Bone marrow (tissue), 2 donors: ENCODE results near the gene EPB41L4A.
"Not testable (repeated sequence)": the region's sequence is repeated elsewhere in the genome, so short reads cannot be mapped to it uniquely, and the experiment has no call there.

ENCODE experiments used
- DNase-seq, 2 donors: peaks; one replicate each; lab custom pipeline; 2025; lab: John Stamatoyannopoulos, UW

The EPB41L4A gene

DNA sequence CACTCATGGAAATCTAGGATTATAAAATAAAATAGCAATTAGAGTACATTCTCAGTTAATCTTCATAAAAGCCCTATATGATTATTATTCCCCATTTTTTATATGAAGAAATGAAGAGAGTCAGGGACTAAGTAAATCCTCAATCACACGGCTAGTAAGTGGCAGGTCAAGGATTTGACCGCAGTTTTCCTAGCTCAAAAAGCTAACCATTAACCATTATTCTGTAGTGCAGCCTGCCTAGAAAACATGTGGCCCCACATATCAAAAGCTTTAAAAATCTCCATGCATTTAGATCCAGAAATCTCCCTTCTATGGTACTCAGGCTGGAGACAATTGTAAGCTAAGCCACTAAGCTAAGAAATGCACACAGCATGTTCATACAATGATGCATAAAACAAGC, 21.4 kb downstream of the EPB41L4A start:
- no peak for DNase-seq

DNA sequence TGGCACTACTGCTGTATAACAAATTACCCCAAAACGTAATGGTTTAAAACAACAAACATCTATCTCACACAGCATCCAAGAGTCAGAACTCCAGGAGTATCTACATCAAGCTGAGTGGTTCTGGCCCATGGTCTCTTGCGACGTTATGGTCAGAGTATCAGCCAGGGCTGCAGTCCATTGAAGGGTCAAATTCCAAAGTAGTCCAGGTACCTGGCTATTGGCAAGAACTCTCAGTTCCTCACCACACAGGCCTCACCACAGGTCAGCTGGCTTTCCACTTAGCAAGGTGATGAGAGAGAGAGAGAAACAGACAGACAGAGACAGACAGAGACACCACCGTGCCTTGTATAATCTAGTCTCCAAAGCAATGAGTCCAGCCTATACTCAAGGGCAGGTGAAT, 22.6 kb downstream of the EPB41L4A start:
- DNase-seq: no peak

DNA sequence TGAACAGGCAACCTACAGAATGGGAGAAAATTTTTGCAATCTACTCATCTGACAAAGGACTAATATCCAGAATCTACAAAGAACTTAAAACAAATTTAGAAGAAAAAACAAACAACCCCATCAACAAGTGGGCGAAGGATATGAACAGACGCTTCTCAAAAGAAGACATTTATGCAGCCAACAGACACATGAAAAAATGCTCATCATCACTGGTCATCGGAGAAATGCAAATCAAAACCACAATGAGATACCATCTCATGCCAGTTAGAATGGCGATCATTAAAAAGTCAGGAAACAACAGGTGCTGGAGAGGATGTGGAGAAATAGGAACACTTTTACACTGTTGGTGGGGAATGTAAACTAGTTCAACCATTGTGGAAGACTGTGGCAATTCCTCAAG, 23.8 kb downstream of the EPB41L4A start:
- not testable (repeated sequence) for DNase-seq

DNA sequence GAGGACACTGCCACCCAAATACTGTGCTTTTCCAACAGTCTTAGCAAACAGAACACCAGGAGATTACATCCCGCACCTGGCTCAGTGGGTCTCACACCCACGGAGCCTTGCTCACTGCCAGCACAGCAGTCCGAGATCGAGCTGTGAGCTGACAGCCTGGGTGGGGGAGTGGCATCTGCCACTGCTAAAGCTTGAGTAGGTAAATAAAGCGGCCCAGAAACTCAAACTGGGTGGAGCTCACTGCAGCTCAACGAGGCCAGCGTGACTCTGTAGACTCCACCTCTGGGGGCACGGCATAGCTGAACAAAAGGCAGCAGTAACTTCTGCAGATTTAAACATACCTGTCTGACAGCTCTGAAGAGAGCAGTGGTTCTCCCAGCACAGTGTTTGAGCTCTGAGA, 28.8 kb downstream of the EPB41L4A start:
- DNase-seq: no peak

DNA sequence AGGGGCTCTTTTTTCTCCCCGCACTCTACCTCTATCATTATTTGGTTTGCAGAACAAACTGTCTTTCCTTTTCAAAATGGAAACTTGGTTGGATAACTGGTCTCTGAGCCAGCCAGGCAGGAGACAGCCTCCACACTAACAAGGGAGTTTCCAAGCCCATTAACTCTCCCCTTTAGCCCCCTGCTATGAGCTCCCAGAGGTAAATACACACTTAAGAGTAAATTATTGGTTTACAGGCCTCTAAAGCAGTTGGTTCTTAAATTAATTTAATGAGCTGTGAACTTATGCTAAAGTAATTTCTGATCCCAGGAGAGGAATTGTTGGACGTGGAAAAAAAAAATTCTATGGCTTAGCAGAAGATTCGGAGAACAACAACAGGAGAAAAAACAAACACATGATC, 30.3 kb downstream of the EPB41L4A start:
- no peak for DNase-seq

DNA sequence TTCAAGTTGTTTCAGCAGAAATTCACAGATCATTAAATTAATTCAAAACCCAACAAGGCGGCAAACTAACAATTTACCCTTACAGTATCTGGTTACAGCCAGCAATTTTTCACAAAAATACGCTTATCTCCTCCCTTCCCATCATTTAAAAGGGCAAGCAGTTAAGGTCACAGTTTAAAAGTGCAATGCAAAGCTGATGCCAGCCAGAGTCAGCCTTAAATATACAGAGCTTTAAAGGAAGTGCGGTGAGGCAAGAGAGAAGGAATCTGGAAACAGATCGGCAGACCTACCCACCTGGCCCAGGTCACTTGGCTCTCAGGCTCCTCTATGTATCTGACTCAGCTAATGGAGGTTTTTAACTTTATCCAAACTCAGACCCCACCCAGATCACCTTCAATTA, 31.0 kb downstream of the EPB41L4A start:
- no peak for DNase-seq

DNA sequence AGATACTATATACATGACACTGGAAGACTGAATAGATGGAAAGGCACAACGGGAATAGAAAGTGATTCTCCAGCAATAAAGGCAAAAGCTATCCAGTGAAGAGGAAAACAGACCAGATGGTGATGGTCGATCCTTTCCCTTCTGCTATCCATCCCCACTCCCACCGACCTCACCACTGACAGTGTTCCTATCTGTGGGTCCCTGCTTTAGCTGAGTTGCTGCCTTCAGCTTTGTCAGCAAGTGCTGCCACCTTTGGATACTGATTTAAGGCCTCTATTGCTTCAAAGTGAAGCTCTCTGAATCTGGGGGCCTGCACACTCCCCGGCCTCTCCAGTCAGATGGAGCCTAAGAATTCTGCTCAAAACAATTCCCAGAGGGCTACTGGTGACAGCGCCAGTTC, 32.3 kb downstream of the EPB41L4A start:
- DNase-seq: no peak

DNA sequence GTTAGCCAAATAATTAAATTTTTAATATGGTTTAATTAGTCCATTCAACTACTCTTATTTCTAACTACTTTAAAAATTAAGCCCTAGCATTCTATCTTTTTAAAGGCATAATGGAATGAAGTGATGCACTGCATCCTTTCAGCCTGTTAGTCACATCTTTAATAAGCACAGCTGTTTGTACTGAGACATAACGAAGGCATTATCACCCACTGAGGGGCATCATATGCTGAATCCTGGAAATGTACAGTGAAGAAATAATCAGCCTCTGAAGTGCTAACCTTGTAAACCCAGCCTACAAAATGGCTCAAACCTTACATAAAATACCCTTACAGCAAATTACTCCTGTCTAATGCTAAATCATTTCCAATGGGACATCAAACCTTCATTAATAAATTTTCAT, 33.1 kb downstream of the EPB41L4A start:
- no peak for DNase-seq

DNA sequence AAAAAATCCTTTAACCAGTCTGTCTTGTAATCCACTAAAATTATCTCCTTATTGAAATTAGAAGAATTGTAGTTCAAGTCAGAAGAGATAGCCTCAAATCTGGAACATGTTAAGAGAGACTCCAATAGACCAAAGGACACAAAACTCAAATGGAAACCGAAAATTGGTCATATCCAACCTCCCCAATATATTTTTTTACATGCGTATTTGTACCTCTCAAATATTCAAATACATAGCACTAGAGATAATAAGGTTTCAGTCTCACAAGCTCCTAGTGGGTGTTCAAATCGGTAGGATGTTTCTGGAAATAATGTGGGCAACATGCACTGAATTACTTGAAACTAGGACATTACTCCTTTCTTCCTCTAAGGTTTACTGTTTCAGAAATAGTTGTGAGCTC, 33.5 kb downstream of the EPB41L4A start:
- DNase-seq: no peak

DNA sequence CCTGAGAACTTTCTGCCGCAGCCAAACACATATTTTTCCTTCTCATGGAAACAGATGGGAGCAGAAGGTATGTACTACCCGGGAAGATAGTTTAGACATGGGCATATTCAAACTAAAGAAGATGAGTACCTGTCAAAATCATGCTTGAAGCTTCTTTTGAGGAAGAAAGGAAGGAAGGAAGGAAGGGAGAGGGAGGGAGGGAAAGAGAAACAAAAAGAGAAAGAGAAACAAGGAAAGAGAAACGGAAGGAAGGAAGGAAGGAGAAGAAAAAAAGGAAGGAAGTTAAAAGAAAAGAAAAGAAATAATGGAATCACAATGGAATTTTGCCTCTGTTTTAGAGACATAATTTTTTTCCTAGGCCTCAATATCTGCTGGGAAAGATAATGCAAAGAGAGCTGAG, 34.6 kb downstream of the EPB41L4A start:
- DNase-seq: no peak

DNA sequence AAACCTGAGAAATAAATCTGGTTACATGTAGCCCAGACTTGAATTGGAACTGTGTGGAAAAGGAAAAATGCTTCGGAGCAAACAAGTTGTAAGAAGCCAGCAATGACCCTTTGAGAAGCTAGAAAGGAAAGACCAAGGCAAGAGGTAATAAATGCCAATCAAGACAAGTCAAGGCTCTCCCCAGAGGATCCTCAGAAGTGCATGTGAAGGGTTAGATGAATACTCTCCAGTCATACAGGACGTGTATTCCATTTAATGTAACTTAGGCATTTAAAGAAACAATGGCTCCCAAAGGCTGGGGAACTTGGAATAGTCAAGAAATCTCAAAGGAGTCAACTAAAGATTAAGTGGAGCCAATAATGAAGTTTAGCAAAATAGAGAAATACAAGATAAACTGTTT, 36.2 kb downstream of the EPB41L4A start:
- no peak for DNase-seq

DNA sequence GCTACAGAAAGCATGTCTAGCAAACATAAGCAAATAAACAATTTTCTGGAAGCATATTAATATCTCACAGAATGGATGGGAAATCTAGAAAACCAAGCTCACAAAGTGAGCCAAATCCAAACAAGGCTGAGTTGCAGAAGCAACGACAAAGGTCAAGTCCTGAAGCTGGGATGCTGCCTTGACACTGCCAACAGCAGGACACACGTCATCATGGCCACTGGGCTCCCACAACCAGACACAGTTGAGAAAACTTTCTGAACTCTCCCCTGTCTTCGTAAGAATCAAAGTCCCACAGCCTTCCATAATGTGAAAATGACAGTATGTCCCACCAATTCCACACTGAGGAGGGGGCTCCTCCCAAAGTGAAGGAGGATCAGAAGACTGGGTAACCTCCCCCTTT, 37.6 kb downstream of the EPB41L4A start:
- no peak for DNase-seq

DNA sequence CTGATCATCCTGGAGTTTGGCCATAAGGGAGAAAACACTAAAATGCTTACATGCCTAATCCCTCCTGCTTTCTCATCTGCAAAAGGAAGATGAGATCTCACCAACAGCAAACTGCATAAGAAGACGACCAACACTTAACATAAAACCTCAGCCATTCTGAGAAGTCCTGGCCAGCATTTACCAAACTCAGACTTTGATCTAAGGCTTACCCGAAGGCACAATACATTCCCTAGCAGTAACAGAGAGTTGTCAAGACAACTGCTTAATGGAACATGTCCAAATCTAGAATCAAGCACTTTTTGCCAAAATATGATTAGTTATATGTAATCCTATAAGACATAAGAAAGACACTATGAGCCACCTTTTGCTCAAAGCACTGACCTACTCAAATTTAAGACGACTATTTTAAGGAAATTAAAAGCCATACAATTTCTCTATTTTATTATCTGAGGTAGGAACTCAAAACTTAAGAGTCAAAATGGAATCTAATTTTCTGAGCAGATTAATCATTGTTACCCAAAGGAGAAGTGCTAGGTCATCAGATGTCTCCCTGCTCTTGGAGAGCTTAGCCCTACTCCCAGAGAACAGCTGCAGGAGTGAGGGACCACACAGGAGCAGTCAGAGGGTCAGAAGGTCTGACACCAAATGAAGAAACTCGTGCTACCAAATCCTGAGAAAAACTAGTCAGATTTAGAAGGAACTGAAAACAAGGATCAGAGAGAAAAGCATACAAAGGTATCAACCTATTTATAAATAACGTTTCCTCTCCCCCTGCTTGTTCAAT, 39.3 kb downstream of the EPB41L4A start:
- no peak for DNase-seq

DNA sequence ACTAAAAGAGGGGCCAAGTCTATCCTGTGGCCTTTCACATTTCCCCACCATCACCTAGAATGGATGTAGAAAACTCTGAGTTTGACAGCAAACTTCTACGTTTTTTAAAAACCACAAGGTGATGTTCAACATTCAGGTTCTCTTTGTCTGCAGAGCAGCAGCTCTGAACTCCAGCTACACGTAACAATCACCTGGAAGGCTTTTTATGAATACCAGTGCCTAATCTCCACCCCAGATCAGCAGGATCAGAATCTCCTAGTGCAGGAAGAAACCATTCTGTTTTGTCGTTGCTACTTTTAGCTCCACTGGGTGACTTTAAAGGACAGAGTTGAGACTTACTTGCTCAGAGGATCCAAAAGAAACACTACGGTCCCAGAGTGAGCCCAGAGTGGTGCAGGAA, 44.3 kb downstream of the EPB41L4A start:
- DNase-seq: no peak

DNA sequence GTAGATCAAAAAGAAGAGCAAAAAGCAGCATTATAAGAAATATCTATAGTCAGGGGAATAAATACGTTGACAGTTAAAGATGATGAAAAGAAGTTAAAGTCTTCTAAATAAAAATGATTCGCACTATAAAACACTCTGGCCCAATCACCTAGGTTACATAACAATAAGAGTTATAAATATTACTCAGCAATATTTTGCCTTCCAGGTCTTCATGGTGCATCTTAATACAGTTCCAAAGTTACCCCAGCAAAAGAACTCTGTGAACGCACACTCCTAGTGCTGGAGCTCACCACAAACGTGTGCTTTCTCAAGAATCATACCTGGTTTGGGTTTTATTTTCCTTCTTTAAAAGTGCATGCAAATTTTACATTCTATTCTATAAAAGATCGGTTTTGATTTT, 44.7 kb downstream of the EPB41L4A start:
- DNase-seq: no peak

DNA sequence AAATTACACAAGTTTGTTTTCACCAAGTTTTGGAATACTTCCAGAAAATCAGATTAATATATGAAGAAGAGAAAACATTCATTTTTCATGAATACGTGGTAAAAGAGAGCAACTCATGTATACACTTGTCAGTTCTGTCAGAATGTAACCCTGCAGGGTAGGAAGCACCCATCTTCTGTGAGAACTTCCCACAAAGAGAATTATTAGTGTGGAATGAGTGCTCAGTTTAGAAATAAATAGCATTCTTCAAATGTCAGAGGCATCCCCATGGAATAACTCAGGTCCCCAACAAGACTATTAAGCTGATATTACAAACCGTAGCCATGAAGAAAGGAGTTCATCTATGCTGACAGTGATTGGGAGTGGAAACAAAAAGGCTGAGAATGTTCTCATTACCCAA, 45.2 kb downstream of the EPB41L4A start:
- no peak for DNase-seq

DNA sequence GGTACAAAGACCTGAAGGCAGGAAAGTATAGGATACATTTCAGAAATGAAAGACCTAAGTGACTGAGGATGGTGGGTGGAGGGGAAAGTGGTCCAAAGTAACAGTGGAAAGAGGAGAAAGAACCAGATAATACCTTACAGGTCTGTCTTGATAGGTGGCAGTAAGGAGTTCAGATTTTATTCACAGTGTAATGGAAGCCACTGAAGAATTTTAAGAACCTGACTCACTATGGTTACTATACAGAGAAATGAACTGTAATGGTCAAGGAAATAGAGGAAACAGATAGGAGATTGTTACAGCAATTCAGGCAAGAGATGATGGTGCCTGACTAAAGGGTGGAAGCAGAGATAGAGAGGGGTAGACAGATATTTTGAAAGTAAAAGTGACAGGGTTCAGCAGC, 46.5 kb downstream of the EPB41L4A start:
- no peak for DNase-seq

DNA sequence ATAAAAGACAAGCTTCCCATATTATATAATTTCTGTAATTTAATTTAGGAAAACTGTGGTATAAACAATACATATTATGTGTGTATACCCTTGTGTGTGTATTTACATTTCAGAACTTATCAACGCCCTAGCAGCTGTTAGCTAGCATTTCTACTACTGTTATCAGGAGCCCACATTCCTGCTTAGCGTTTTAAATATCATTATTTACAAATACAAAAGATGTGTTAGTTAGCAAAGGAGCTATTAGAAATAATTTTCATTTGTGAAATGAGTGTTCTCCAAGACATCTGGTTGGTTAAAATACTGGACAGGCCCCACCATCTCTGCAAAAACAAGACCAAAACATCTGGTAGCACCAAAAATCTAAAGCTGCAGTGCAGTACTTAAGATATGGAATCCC, 48.0 kb downstream of the EPB41L4A start:
- no peak for DNase-seq

DNA sequence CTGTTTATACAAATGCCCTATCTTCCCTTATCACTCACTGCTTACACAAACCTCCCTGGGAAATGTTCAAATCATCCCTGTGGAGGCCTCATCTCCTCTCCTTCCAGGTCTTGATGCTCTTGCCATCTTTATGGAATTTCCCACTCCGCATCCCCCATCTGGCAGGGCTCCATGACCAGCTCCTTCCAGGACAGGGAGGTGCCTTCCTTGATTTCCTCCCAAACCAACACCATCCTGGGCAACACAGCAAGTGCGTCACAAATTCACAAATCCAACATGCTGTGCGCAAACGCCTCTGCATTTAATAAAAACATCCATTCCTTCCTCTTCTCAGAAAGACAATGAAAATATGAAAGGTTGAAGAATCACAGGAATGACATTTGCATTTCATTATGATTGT, 51.7 kb downstream of the EPB41L4A start:
- DNase-seq: no peak

DNA sequence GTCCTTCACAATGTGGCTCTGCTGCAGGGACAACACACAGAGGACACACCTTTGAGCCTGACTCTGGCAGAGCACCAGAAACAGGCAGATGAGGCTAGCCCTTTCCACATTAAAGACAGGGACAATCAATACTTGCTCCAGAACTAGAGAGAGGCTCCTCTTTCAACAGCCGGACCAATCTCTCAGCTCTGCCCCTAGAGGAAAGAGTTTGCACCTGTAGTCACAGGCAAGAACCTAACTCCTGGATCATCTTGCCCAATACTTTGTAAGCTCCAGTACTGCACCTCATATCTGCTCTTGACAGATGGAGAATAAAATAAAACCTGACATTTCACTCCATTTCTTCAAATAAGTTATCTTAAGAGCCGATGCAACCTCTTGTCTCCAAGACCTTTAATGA, 52.1 kb downstream of the EPB41L4A start:
- no peak for DNase-seq

DNA sequence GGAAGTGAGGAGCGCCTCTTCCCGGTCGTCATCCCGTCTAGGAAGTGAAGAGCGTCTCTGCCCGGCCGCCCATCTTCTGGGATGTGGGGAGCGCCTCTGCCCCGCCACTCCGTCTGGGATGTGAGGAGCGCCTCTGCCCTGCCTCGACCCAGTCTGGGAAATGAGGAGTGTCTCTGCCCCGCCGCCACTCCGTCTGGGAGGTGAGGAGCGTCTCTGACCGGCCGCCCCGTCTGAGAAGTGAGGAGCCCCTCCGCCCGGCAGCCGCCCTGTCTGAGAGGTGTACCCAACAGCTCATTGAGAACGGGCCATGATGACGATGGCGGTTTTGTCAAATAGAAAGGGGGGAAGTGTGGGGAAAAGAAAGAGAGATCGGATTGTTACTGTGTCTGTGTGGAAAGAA, 58.3 kb downstream of the EPB41L4A start:
- not testable (repeated sequence) for DNase-seq

DNA sequence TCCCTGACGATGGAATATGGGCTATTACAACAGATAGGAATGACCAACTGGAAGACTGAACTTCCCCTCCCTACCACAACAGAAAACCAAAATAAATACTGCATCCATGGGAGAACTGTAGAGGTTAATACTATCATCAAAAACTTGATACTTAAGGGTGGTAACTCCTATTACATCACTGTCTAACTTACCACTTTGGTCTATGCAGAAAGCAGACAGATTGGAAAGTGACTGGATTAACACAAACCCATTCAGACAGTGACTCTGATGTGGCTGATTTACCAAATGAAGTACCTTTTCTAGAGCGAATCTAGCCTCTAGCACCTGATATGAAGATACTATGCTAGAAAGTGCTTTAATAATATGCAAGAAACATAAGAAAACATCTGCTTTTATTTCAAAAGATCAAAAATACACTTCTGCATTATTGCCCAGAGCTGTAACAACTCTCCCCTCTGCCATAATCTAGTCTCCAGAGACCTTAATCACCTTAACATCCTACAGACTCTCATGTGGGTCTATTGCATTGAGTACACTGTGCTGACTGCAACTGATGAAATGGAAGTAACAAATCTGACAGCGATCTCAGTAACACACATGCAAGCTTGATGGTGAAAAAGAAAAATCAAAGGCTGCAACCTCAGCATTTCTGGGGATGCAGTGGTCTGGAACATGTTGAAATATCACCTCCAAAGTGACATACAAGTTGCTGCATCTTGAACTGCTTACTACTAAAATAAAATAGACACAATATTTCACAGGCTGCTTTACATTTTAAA, 62.7 kb downstream of the EPB41L4A start:
- no peak for DNase-seq

DNA sequence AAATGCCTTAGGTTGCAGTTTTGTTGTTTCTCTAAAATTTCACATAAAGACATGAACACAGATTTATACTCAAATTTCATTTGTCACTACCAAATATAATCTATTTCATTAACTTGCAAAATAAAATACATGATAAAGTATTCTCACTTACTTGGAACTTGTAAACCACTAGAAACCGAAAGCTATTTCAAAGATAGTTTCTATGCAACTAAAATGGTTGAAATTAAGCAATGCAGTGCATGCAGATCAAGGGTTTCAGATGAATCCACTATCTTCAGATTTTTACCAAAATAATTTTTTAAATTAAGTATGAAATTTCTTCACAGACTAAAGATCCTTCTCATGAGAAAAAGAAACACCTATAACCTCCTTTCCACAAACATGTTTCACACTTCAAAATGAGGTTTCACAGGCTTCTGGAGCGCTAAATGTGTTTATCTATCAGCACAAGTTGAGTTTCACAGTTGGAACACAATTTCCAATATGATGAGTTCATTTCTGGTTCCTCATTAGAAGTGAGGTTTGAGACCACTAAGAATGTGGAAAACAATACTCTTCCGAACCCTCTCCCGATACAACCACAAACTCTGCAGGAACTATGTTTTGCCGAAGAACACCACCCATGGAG, 63.9 kb downstream of the EPB41L4A start:
- no peak for DNase-seq
